NCI-H1105 treated with DMSO at 0.1 percent for 48 hours (cell line): ENCODE measurements around the gene DLG2.
"Not testable (repeated sequence)": the region's sequence is repeated elsewhere in the genome, so short reads cannot be mapped to it uniquely, and the experiment has no call there.

Source experiments
- DNase-seq: peaks from one replicate; lab custom pipeline; 2025; lab: John Stamatoyannopoulos, UW

Gene DLG2

DNA sequence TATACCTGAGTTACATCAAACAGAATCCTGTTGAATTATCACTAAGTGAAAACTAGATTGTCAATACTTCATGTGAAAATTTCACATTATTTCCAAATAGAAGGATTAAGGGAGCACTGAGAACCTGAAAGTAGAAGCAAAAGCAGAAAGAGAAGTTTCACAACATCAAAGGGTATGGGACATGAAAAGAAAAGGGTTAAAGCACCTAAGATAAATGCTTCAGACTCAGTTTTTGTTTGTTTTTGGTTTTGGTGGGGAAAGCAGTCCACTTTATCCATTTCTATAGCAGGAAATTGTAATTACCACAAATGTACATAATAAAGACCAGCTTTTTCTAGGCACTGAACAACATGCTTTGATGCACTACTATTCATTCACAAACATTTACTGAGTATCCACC lies 1271.2 kb downstream of the DLG2 start:
- DNase-seq, result no peak

DNA sequence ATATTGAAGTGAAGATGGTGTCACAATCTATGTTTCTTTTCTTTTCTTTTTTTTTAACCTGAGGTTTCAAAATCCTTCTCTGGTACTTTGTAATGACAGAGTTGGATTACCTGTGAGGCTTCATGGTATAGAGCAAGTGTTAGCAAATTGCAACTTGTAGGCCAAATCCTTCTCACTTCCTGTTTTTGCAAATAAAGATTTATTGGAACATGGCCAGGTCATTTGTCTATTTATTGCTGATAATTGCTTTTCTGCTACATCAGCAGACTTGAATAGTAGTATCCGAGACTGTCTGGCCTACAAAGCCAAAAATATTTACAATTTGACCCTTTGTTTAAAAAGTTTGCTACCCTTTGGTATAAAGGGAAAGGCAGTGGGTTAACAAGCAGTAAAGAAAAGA lies 1281.5 kb downstream of the DLG2 start:
- peak; percentile 10 for DNase-seq

DNA sequence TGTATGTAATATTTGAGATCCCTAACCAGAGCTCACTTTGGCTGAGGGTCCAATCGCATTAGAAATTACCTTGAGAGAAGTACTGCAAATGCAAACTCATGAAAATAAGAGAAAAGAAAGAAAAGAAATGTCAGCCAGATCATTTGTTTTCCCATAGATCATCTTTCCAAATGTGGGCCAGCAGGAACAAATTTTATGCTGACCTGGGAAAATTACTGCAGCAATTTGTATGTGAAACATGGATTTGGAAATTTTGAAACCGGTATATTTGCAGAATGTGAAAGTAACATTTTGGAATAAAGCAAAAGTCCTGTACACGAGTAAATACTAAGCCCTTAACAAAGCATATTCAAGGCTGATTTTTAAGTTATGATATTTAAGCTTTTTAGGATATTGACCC lies 1282.1 kb downstream of the DLG2 start:
- DNase-seq, result no peak

DNA sequence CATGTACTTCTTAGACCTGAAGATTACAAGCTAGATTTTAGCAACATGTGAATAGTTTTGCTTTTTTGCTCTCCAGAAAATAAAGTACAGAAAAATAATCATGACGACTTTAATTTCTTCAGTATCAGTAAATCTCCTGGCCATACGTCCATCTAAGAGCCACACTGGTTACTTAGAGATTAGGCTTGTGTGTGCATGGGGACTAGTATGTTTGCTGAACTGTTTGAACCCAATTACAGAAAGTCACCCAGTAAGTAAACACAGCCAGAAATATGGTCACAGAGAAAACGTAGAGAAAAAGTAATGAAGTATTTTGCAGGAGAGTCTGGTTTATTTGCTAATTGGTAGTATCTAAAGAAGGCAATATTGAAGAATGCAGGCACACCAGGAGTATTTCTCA lies 1287.3 kb downstream of the DLG2 start:
- DNase-seq, result no peak

DNA sequence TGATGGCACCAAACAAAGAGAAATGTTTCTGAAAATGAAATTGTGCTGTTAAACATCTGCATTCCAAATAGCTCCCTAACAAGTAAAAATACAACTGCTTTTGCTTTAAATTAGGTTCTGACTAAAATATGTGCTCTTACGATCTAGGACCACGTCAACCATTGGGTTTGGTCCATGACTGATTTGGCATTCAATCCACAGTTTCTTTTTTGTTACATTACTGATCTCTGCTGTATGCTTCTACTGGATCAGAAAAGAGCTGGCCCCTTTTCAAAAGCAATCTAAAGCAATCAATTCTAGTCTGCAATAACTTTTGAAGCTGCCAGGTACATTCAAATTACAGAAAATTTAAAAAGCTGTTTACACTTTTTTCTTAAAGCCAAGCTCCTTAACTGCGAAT lies 1293.9 kb downstream of the DLG2 start:
- DNase-seq, result no peak

DNA sequence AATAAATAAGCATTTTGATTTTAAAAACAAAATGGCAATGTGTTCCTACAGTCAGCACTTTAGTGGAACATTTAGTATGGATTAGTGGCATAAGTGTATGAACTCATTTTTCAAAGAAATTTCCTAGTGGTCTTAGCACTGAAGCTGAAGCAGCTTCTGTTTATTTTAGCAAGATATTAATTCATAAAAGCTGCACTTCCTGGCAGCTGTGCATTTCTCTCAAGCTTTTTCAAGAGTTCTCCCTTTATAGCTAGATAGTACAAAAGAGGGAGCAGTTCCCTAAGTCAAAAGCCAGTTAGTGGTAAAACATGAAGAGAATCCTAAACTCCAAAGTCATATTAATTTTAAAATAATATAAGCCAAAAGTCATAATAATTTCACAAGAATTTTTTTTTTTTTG lies 1304.9 kb downstream of the DLG2 start:
- DNase-seq, result no peak

DNA sequence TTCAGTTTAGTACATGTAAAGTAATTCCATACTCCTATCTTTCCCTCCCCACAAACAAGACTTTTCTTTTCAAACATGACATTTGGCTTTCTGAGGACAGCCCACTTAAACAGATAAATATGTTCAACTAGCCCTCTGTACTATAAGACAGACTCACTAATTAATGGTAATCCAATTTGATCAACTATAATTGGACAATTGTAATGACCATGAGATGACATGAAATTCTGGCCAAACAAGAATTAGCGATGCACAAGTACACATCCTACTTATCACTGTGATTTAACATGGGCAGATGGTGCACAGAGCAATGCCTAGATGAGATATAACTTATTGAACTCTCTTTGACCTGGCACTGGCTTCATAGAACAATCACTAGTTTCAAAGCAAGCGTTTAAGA lies 1307.3 kb downstream of the DLG2 start:
- DNase-seq, result no peak

DNA sequence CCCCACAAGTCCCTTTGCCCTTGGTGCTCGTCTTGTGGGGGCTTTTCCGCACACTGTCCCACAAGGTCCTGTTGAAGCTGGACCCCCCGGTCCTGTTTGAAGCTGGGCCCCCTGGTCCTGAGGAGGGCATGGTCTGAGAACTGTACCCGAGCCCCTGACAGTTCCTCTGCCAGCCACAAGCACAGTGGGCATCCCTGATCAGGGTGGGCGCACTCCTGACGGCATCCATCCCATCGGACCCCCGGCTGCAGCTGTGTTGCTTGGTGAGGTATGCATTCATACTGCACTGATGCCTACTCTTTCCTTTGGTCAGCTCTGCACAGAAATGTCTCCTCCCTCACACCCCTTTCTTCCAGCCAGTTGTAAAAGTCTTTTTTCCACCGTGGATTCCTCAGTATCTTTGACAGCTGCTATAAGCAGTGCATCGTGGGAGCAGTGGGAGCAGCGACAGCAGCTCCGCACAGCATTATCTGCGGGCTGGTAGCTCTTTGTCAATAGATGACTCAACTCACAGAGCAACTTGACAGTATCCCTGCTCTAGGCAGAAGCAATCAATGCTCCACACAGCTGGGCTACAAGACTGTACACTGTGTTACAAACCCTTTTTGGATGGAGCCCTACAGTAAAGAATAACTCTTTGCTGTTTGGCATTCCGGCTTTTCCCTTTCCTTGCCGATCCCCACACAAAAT lies 1310.1 kb downstream of the DLG2 start:
- no peak for DNase-seq

DNA sequence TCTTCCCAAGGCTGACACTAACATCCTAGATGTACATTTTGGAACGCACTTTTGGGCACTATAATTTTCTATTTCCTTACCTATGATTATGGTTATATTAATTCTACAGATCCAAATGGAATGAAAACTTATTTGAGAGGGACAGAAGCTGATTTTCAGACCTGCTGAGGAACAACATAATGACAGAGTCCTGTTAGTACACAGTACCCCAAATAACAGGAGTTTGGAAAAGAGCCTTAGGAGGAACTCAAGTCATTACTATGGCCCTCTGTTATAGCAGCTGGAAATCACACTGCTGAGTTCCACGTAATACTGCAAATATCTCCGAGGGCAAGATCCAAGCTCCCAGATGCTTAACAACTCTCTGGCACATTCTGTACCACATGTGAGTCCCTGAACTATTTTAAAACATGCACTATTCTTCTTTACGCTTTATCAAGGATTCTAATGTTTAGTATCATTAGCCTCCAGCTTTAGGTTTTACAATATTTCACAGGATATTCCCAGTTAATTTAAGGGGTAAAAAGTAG lies 1313.2 kb downstream of the DLG2 start:
- DNase-seq, result no peak

DNA sequence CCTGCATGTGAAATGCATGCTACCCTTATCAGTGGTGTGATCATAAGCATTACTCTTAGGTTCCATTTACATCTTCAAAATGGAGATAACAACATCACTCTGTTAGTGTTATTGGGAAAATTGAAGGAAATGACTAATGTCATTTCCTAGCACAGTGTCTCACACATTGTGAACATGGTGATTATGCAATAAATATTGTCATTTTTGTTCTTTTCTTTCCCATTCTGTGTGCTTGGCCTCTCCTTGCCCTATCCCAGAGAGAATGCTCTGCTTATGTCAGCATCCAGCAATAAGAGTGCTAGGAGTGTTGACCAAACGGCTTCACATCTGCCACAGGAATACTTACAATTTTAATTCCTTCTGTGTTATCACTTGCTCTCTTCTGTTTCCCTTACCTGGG lies 1316.9 kb downstream of the DLG2 start:
- DNase-seq, result no peak

DNA sequence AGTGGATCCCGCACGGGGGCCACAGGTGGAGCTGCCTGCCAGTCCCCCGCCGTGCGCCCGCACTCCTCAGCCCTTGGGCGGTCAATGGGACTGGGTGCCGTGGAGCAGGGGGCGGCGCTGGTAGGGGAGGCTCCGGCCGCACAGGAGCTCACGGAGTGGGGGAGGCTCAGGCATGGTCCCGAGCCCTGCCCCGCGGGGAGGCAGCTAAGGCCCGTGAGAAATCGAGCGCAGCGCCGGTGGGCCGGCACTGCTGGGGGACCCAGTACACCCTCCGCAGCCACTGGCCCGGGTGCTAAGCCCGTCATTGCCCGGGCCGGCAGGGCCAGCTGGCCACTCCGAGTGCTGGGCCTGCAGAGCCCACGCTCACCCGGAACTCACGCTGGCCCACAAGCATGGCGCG lies 1318.7 kb downstream of the DLG2 start:
- not testable (repeated sequence) for DNase-seq

DNA sequence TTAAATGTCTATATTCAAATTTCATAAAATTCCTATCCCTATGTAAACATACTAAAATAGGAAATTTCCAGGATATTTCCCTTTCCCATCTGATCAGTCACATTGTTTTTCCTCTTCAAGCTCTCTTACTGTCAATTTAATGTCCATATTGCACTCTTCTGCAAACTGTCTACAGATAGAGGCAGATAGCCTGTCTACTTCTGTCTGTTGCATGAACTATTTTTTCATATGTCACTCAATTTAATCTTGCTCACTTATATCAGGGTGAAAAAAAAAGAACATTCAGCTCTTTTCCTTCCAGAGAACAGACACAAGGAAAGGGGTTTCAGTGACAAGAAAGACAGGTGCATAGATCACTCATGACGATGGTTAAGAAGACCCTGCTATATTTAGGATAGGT lies 1327.1 kb downstream of the DLG2 start:
- DNase-seq, result no peak

DNA sequence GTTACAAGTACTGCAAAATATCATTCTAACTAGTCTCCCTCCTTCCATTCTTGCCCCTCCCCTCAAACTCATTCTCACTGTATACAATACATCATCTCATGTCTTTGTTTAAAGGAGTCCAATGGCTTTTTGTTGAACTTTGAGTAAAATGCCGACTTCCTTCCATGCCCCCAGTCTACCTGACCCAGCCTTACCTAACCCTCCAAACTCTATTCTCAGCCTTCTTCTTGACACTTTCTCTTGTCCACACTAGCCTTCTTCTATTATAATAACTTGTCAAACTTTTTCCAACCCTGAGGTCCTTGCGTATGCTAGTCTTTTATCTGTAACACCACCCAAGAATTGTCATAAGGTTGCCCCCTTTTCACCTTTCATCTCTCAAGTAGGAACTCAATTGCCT lies 1329.6 kb downstream of the DLG2 start:
- no peak for DNase-seq

DNA sequence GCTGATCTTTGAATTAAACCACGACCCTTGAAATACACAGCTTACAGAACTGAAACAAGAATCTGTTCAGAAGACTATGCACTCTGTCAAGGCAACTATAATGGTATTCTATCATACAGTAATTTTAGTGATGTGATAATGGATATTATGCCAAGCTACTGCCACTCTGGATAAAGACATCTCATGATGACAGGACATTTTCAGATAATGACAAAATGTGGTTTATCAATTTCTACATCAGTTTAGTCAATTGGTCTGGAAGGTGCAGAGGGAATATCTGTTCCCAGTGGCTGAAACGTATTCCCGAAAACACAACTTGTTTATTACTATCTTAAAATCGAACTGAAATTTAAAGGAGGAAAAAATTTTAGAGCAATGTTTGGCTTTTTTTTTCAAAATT lies 1331.3 kb downstream of the DLG2 start:
- DNase-seq, result no peak

DNA sequence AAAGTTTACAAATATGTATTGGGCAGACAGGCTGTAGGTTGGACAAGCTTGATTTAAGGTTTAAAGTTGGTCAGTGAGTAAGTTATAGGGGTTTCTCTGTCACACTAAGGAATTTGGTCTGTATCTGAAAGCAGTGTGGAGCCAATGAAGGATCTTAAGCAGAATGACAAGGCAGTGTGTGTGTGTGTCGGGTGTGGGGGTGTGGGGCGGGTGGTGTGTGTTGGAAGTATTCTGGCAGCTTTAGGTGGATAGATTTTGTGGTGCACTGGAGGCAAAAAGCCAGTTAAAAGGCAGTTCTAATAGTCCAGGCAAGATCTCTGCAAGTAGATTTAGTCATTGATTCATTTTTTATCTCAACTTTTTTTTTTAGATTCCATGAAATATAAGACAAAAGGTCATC lies 1334.2 kb downstream of the DLG2 start:
- DNase-seq, result no peak

DNA sequence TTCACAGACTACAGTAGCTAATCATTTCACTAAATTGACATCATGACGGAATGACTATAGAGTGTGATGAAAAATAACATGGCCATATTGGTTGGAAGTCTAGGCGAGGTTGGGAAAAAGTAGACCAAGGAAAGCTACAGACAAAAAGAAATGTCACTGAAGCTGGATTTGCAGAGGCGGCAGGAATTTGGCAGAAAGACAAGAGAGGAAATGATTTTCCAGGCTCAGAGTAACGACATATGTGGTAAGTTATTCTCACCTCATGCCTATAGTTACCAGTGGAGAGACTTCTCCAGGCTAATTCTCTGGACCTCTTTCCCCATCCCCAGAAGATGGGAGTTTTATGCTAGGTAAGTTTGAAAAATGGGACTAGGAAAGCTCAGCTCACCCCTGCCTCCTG lies 1335.1 kb downstream of the DLG2 start:
- DNase-seq, result no peak

DNA sequence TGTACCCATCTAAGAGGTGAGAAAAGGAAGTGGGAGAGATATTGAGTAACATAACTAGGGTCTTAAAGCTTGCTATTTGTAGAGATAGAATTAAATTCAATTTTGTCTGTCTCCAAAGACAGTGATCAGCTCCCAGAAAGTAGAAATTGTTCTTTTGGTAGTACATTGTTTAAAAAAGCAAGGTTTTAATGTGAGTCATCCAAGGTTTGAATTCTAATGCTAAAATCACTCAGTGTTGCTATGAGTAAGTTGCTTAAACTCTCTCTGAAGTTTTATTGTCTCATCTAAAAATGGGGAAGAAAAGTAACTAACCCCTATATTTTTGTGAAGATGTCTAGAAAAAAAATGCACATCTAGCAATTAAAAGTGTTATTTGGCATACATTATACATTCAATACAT lies 1336.5 kb downstream of the DLG2 start:
- DNase-seq, result no peak

DNA sequence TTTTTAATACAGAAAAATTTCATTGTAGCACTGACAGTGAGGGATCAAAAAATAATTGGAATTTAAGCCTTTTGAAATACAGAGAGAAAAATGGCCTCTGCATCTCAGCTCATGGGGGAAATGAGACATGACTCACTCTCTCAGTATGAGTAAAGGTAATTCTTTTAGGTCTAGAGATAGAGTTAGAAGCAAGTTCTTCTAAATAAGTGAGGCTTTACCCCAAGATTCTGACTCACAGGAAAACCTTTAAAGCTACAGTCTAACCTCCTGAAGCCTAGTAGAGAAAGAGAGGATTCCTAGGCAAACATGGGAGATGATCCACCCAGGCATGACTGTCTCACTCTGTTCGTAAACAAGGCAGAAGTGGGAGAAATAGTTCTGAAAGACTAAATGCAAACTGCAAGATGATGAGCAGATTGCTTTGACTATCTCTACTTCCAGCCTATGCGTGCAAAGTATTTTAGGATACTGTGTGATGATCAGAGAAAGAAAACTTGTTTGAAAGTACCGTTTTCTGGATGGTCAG lies 1337.7 kb downstream of the DLG2 start:
- no peak for DNase-seq

DNA sequence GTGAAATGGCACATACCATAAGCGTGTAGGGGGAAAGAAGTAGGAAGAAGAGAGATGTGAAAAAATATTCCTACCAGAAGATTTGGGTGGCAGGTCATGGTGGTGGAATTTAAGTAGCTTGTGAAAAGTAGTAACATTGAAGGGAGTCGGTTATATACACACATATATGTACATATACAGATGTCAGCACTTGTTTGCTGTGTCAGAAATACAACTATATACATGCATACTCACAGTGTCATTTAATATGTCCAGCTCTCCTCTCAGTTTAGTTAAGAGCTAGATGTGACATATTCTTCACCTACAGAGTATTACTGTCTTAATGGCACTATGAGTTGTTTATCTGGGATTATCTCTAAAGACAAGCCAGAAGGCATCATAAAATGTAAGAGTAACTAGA lies 1353.6 kb downstream of the DLG2 start:
- no peak for DNase-seq

DNA sequence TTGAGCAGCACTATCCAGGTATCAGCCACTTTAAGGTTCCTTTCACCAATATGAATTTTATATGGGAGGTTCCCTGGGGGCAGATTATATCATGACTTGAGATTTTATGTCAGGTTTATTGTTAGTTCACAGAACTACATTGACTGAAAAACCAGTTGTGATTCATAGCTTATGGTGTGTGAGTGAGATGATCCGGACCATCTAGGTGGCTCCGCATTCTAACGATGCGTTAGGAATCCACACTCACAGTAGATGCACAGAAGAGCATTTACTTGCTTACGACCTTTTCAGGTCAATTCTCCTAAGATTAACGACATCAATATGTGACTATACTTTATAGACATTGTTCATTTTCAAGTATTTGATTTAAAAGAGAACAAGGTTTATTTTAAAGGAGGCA lies 1356.7 kb downstream of the DLG2 start:
- DNase-seq, result no peak

DNA sequence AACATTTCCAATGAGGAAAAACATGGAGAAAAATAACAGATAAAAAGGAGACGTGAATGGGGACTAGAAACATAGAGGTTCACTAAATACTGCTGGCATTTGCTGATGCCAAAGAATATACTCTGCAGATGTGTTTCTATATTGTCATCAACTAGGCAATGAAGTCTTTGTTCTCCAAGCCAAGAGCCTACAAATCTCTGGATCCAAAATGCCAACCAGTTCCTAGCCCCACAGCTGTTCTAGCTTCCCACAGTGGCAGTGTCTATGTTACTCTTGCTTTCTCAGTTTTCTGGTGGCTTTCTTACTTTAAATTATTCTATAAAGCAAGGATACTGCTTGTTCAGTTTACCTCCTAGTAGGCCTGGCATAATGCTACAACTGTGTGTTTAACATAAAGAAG lies 1363.1 kb downstream of the DLG2 start:
- no peak for DNase-seq

DNA sequence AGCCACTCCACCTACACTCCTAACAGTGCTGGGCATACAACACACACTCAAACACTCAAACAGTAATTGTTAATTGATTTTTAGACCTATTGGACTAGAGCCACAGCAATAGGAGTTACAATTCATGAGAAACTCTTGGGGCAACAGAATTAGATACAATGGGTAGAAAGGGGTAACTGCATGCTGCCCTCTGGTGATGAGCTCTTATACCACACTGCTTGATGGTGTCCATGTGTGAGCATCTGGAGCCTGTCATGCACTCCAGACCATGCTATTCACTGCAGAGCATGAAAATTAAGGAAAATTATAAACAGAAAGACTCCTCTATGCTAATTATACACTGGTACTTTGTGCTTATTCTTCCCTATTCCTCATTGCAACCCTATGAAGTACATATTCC lies 1365.4 kb downstream of the DLG2 start:
- DNase-seq, result peak; percentile 19

DNA sequence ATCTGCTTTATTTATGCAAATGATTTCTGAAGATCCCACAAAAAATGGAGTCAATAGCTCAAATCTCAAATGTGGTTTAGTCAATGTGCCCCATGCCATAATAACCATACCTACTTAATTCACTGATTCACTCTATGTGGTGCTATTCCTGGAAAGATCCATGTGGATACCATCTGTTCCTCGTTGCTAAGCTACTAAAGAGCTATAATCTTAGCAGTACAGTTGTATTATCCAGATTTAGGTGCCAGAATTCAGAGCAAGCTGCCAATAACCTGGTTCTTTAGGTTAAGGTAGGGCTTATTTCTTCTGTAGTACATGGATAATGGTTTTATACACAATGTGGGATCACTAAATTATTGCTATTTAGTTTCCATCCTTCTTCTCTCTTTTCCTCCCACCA lies 1366.3 kb downstream of the DLG2 start:
- DNase-seq, result no peak

DNA sequence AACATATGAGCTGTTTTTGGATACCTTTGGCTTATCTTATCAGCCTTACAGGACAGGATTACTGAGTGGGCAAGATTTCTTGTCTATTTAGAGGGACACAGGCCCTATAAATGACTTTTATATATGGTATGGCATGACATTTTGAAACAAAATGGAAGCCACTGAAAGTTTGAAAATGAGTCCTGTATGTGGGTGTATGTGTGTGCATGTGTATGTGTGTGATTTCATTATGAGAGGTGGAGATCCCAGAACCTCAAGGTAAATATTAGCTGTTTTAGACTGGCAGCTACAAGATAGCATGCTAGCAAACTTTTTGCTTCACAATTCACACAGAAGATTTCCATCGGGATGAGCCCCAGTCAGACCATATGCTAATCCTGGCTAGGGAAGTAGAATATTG lies 1370.5 kb downstream of the DLG2 start:
- no peak for DNase-seq
